HepG2 (cell line): ENCODE results near the gene SNX22. TPM values are rescaled to one million over a fixed set of nuclear protein-coding genes. Genes with fewer than 3 reads are reported as not detected.

Source experiments
- CENPX ChIP-seq: sonication (generic); formaldehyde crosslinking; IDR thresholded peaks from 2 replicates; pipeline ENCODE4 v1.9.0; 2021; ENCODE audit warnings: mild to moderate bottlenecking, missing genetic modification reagents, moderate library complexity
- MED8 ChIP-seq: sonication (generic); formaldehyde crosslinking; IDR thresholded peaks from 2 replicates; pipeline ENCODE4 v1.8.1; 2023; ENCODE audit warnings: mild to moderate bottlenecking, missing genetic modification reagents; ENCODE audit not compliant: insufficient replicate concordance
- NFE2 ChIP-seq: sonication (generic); formaldehyde crosslinking; IDR thresholded peaks from 2 replicates; pipeline ENCODE4 v1.4.0; 2020; ENCODE audit warnings: missing genetic modification reagents
- NR2F2 ChIP-seq: IDR thresholded peaks from 2 replicates; pipeline ENCODE4 v1.6.1; 2012; ENCODE audit warnings: low read depth, inconsistent platforms, borderline replicate concordance
- SMARCC2 ChIP-seq: fragments of 450-650 bp; IDR thresholded peaks from 2 replicates; pipeline ENCODE4 v1.6.1; 2017; ENCODE audit warnings: antibody characterized with exemption, mild to moderate bottlenecking
- SRY ChIP-seq: sonication (generic); formaldehyde crosslinking; IDR thresholded peaks from 2 replicates; pipeline ENCODE4 v1.8.0; 2022; ENCODE audit warnings: mild to moderate bottlenecking, missing genetic modification reagents
- SSRP1 ChIP-seq: IDR thresholded peaks from 2 replicates; pipeline ENCODE4 v1.6.1; 2016; ENCODE audit warnings: control low read depth
- TBP ChIP-seq: sonication (generic); formaldehyde crosslinking; IDR thresholded peaks from 2 replicates; pipeline ENCODE4 v1.5.0; 2020; ENCODE audit warnings: missing genetic modification reagents
- ZFP82 ChIP-seq: sonication (generic); formaldehyde crosslinking; IDR thresholded peaks from 2 replicates; pipeline ENCODE4 v1.5.1; 2020; ENCODE audit warnings: mild to moderate bottlenecking, missing genetic modification reagents, borderline replicate concordance
- ZFP90 ChIP-seq: sonication (generic); formaldehyde crosslinking; IDR thresholded peaks from 2 replicates; pipeline ENCODE4 v1.8.0; 2022; ENCODE audit warnings: missing genetic modification reagents, mild to moderate bottlenecking, inconsistent platforms, borderline replicate concordance
- ZFY ChIP-seq: sonication (generic); formaldehyde crosslinking; IDR thresholded peaks from 2 replicates; pipeline ENCODE4 v1.4.0; 2020; ENCODE audit warnings: missing genetic modification reagents
- ZNF180 ChIP-seq: sonication (generic); formaldehyde crosslinking; IDR thresholded peaks from 2 replicates; pipeline ENCODE4 v1.4.0; 2020; ENCODE audit warnings: low read depth, missing genetic modification reagents, borderline replicate concordance
- ZNF24 ChIP-seq: fragments of 450-650 bp; IDR thresholded peaks from 2 replicates; pipeline ENCODE4 v1.6.1; 2017; ENCODE audit warnings: antibody characterized with exemption, mild to moderate bottlenecking
- polyA plus RNA-seq, 8 experiments: library from polyadenylated mRNA; depleted of rRNA in 3 of 8; stranded (reverse) in 7 of 8; unstranded in 1 of 8; fragments of >200 nt; fragmentation: Illumina TruSeq in 4 of 8; extraction: Trizol in 4 of 8; gene quantifications; 2 replicates each; pipeline versions ENCODE4 v1.2.1 to v1.2.3, GENCODE V29; 2011 to 2016; ENCODE audit warnings: low read depth in 4 of 8, missing spikeins in 1 of 8, mixed read lengths in 1 of 8; ENCODE audit not compliant: insufficient read depth in 1 of 8
- total RNA-seq, 5 experiments: library from RNA; depleted of rRNA; stranded (reverse); fragments of >200 nt; fragmentation: Illumina TruSeq; extraction: Trizol; gene quantifications; 2 replicates each; pipeline ENCODE4 v1.2.3, GENCODE V29; 2016; ENCODE audit warnings: low read depth in 1 of 5
- TF ChIP-seq, protein P1 (sequence below): sonication (generic); formaldehyde crosslinking; IDR thresholded peaks from 2 replicates; pipeline ENCODE4 v1.5.0; 2020; ENCODE audit warnings: mild to moderate bottlenecking, missing genetic modification reagents
- TF ChIP-seq, protein P2 (sequence below): sonication (generic); formaldehyde crosslinking; conservative IDR thresholded peaks from 2 replicates; pipeline ENCODE4 v1.8.0; 2022; ENCODE audit warnings: mild to moderate bottlenecking, moderate library complexity, missing genetic modification reagents
- TF ChIP-seq, protein P3 (sequence below): sonication (generic); formaldehyde crosslinking; IDR thresholded peaks from 2 replicates; pipeline ENCODE4 v1.4.0; 2020; ENCODE audit warnings: mild to moderate bottlenecking, missing genetic modification reagents
- TF ChIP-seq, protein P4 (sequence below): sonication (generic); formaldehyde crosslinking; IDR thresholded peaks from 2 replicates; pipeline ENCODE4 v1.4.0; 2020; ENCODE audit warnings: mild to moderate bottlenecking, missing genetic modification reagents

SNX22 gene
- total and polyA plus RNA-seq, 2 of the 13 experiments (the other 11 are each of a cell fraction or from before 2014, with no cell fraction given), result 2.3 to 5.5 TPM

DNA sequence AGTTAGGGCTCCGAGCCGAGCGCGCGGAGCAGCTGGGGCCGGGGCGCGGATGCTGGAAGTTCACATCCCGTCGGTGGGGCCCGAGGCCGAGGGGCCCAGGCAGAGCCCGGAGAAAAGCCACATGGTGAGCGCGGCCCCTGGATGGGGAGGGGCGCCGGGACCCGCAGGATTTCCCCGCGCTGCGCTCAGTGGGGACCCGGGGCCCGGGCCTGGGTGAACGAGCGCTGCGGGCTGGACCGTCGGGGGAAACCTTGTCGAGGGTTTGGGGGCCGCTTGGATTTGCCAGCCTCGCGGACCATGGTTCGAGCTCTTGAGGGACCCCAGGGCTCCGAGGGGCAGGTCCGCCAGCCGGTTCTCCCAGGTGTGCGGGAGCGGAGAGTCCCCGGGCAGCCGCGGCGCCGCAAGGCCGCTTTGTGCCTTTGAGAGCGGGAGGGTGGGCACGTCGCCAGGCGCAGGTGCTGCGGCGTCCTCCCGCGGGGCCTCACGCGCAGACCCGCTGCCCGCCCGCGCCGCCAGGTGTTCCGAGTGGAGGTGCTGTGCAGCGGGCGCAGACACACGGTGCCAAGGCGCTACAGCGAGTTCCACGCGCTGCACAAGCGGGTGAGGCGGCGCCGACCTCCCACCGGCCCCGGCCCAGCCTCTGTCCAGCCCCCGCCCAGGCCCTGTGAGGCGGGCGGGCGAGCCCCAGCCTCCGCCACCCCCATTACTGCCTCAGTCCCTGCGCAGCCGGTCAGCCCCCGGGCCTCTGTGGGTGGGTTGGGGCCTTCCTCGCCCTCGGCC is at the start of gene SNX22 (continued):
- TF ChIP-seq ZNF180 (CRISPR knock-in tag) (no peak), TBP (CRISPR knock-in tag) (no peak), CENPX (no peak), ZFY (CRISPR knock-in tag) (peak; percentile 83), ZFP90 (CRISPR knock-in tag) (no peak), NFE2 (CRISPR knock-in tag) (no peak), SRY (CRISPR knock-in tag) (no peak), ZNF24 (no peak), SMARCC2 (no peak), ZFP82 (CRISPR knock-in tag) (peak; percentile 87; the same call in 1 of the 2 replicates), MED8 (no peak), SSRP1 (no peak), NR2F2 (no peak)
- TF ChIP-seq, protein P1, sequence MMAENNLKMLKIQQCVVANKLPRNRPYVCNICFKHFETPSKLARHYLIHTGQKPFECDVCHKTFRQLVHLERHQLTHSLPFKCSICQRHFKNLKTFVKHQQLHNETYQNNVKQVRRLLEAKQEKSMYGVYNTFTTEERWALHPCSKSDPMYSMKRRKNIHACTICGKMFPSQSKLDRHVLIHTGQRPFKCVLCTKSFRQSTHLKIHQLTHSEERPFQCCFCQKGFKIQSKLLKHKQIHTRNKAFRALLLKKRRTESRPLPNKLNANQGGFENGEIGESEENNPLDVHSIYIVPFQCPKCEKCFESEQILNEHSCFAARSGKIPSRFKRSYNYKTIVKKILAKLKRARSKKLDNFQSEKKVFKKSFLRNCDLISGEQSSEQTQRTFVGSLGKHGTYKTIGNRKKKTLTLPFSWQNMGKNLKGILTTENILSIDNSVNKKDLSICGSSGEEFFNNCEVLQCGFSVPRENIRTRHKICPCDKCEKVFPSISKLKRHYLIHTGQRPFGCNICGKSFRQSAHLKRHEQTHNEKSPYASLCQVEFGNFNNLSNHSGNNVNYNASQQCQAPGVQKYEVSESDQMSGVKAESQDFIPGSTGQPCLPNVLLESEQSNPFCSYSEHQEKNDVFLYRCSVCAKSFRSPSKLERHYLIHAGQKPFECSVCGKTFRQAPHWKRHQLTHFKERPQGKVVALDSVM, result 0 out of 2 replicates have a peak, but pooled peaks have one; percentile 20
- TF ChIP-seq, protein P2, sequence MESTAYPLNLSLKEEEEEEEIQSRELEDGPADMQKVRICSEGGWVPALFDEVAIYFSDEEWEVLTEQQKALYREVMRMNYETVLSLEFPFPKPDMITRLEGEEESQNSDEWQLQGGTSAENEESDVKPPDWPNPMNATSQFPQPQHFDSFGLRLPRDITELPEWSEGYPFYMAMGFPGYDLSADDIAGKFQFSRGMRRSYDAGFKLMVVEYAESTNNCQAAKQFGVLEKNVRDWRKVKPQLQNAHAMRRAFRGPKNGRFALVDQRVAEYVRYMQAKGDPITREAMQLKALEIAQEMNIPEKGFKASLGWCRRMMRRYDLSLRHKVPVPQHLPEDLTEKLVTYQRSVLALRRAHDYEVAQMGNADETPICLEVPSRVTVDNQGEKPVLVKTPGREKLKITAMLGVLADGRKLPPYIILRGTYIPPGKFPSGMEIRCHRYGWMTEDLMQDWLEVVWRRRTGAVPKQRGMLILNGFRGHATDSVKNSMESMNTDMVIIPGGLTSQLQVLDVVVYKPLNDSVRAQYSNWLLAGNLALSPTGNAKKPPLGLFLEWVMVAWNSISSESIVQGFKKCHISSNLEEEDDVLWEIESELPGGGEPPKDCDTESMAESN (CRISPR knock-in tag), result 0 out of 2 replicates have a peak, but pooled peaks have one; percentile 38
- TF ChIP-seq, protein P3, sequence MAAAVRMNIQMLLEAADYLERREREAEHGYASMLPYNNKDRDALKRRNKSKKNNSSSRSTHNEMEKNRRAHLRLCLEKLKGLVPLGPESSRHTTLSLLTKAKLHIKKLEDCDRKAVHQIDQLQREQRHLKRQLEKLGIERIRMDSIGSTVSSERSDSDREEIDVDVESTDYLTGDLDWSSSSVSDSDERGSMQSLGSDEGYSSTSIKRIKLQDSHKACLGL (CRISPR knock-in tag), result peak; percentile 65; the same call in 1 of the 2 replicates
- TF ChIP-seq, protein P4, sequence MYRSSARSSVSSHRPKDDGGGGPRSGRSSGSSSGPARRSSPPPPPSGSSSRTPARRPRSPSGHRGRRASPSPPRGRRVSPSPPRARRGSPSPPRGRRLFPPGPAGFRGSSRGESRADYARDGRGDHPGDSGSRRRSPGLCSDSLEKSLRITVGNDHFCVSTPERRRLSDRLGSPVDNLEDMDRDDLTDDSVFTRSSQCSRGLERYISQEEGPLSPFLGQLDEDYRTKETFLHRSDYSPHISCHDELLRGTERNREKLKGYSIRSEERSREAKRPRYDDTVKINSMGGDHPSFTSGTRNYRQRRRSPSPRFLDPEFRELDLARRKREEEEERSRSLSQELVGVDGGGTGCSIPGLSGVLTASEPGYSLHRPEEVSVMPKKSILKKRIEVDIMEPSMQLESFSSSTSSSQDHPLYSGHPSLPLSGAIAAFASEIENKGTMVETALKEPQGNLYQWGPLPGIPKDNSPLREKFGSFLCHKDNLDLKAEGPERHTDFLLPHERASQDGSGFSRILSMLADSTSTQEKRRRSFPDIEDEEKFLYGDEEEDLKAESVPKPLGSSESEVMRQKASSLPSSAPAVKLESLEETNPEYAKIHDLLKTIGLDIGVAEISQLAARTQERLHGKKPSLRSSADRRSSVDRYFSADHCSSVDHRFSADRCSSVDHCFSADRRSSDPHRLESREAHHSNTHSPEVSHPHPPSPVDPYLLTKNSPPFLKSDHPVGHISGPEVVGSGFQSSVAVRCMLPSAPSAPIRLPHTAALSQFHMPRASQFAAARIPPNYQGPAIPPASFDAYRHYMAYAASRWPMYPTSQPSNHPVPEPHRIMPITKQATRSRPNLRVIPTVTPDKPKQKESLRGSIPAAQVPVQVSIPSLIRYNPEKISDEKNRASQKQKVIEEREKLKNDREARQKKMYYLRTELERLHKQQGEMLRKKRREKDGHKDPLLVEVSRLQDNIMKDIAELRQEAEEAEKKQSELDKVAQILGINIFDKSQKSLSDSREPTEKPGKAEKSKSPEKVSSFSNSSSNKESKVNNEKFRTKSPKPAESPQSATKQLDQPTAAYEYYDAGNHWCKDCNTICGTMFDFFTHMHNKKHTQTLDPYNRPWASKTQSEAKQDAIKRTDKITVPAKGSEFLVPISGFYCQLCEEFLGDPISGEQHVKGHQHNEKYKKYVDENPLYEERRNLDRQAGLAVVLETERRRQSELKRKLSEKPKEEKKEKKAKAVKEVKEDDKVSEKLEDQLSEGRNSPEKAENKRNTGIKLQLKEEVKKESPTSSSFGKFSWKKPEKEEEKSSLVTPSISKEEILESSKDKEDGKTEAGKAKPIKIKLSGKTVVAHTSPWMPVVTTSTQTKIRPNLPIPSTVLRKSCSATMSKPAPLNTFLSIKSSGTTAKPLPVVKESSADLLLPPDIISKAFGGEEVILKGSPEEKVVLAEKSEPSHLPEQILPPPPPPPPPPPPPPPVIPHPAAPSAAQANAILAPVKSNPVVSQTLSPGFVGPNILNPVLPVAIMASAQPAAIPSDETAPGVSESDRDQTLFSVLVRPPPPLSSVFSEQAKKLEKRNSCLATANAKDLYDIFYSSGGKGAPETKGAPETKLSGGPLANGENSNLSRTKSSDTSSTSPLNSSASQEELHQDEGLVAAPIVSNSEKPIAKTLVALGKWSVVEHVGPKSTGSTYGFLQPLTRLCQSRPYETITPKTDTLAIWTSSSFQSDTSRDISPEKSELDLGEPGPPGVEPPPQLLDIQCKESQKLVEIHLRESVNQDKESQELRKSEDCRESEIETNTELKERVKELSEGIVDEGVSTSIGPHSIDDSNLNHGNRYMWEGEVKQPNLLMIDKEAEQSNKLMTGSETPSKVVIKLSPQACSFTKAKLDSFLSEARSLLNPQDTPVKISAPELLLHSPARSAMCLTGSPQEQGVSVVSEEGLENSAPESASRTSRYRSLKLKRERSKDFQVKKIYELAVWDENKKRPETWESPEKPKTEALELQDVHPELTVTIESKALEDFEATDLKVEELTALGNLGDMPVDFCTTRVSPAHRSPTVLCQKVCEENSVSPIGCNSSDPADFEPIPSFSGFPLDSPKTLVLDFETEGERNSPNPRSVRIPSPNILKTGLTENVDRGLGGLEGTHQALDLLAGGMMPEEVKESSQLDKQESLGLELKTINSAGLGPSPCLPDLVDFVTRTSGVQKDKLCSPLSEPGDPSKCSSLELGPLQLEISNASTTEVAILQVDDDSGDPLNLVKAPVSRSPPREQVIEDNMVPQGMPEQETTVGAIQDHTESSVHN (CRISPR knock-in tag), result no peak
